Caco-2 (cell line): ENCODE results near the gene UQCRHL. TPM values are rescaled to one million over a fixed set of nuclear protein-coding genes. Genes with fewer than 3 reads are reported as not detected.

ENCODE experiments used
- BruUV-seq: library from RNA; stranded (reverse); fragments of 400-500 nt; replicated peaks from 2 replicates; lab custom pipeline; 2021; lab: Mats Ljungman, UMichigan
- CTCF ChIA-PET: fragments of 300-600 bp; sonication (Branson Sonifier 250); formaldehyde crosslinking; loops from one replicate; lab custom pipeline; 2022; ENCODE audit warnings: antibody characterized with exemption; lab: Charles Lee
- POLR2A ChIA-PET: fragments of 300-600 bp; sonication (Branson Sonifier 250); formaldehyde crosslinking; loops from one replicate; lab custom pipeline; 2022; ENCODE audit warnings: antibody characterized with exemption; lab: Charles Lee
- DNase-seq, 2 experiments: peaks; one replicate each; pipeline versions ENCODE4 v3.0.0 to v3.0.0-alpha.2; 2020 to 2022
- H3K27me3 ChIP-seq: replicated peaks from 2 replicates; pipeline ENCODE4 v1.6.0; 2011; ENCODE audit warnings: low read length; ENCODE audit not compliant: control insufficient read depth, insufficient read depth
- H3K36me3 ChIP-seq: 2 replicates; pipeline ENCODE4 v1.5.1; 2011; ENCODE audit warnings: low read length; ENCODE audit not compliant: control insufficient read depth, insufficient read depth
- H3K4me1 ChIP-seq: fragments of 250-450 bp; sonication (Bioruptor Pico); 2 replicates; pipeline ENCODE4 v1.5.1; 2020; ENCODE audit warnings: mild to moderate bottlenecking
- H3K4me3 ChIP-seq: 2 replicates; pipeline ENCODE4 v1.5.1; 2011; ENCODE audit warnings: low read depth, mild to moderate bottlenecking, control low read depth, low read length
- H3K9me3 ChIP-seq: fragments of 250-450 bp; sonication (Bioruptor Pico); 2 replicates; pipeline ENCODE4 v1.5.1; 2020; ENCODE audit warnings: mild to moderate bottlenecking, moderate library complexity
- H3K27ac Mint-ChIP-seq: one replicate; pipeline ENCODE4 v1.8.0; 2022; ENCODE audit warnings: mixed read lengths; ENCODE audit not compliant: unreplicated experiment
- H3K27me3 Mint-ChIP-seq: one replicate; pipeline ENCODE4 v1.8.0; 2022; ENCODE audit warnings: mixed read lengths; ENCODE audit not compliant: insufficient read depth, unreplicated experiment
- H3K36me3 Mint-ChIP-seq: one replicate; pipeline ENCODE4 v1.8.0; 2022; ENCODE audit warnings: mild to moderate bottlenecking, mixed read lengths; ENCODE audit not compliant: insufficient read depth, unreplicated experiment
- H3K4me1 Mint-ChIP-seq: one replicate; pipeline ENCODE4 v1.8.0; 2022; ENCODE audit warnings: low read depth, mixed read lengths; ENCODE audit not compliant: unreplicated experiment
- H3K4me3 Mint-ChIP-seq: one replicate; pipeline ENCODE4 v1.8.0; 2022; ENCODE audit warnings: mild to moderate bottlenecking, moderate library complexity, mixed read lengths; ENCODE audit not compliant: unreplicated experiment
- H3K9me3 Mint-ChIP-seq: one replicate; pipeline ENCODE4 v1.8.0; 2022; ENCODE audit warnings: mixed read lengths; ENCODE audit not compliant: unreplicated experiment
- CTCF ChIP-seq, 2 experiments: fragments of 200-600 bp in 1 of 2; IDR thresholded peaks; 1 replicate in 1 of 2; 2 replicates in 1 of 2; pipeline versions ENCODE4 v1.5.1 to v1.8.0; 2011 to 2022; ENCODE audit warnings: antibody characterized with exemption in 1 of 2, control low read depth in 1 of 2, inconsistent platforms in 1 of 2, low read depth in 1 of 2, low read length in 1 of 2, mild to moderate bottlenecking in 1 of 2, moderate library complexity in 1 of 2; ENCODE audit not compliant: insufficient read depth in 1 of 2, severe bottlenecking in 1 of 2, unreplicated experiment in 1 of 2
- intact Hi-C: fragments of 100-400 bp; cut with micrococcal nuclease; formaldehyde crosslinking; loops from one replicate; pipeline ENCODE4 v1.10.0; 2022; ENCODE audit not compliant: unreplicated experiment
- total RNA-seq: library from RNA; stranded (reverse); gene quantifications from 2 replicates; pipeline ENCODE4 v1.2.3, GENCODE V29; 2022

Gene UQCRHL
- total RNA-seq, 1 experiment from 2014 or later, result 1.8 TPM

- POLR2A ChIA-PET, result no interaction called here
Measured at GRCh38 chr1:15770313-15770962, 37.0 kb downstream of the UQCRHL start.

GRCh38 chr1:15768388-15768787 lies 39.1 kb downstream of the UQCRHL start:
- H3K27me3 ChIP-seq, result no peaks in the 10 kb centered on the region
- POLR2A ChIA-PET, result no interaction called here
- H3K36me3 ChIP-seq, result no peaks in the 10 kb centered on the region
- no peaks in the 10 kb centered on the region for H3K9me3 Mint-ChIP-seq
- H3K4me1 Mint-ChIP-seq, result peaks cover 22% of the 10 kb centered on the region
- intact Hi-C loops, result no loop called here
- H3K27ac Mint-ChIP-seq, result no peak overlapping the region
- BruUV-seq, result no TSS peak
- no peak overlapping the region for H3K4me3 Mint-ChIP-seq
- H3K4me3 ChIP-seq, result no peak overlapping the region
- DNase-seq, result no peak
- H3K4me1 ChIP-seq, result peaks cover 14% of the 10 kb centered on the region
- H3K36me3 Mint-ChIP-seq, result peaks cover 12% of the 10 kb centered on the region
- H3K27me3 Mint-ChIP-seq, result no peaks in the 10 kb centered on the region
- H3K9me3 ChIP-seq, result no peaks in the 10 kb centered on the region
- no peak for TF ChIP-seq CTCF (IDR thresholded peaks at IDR 0.05; ENCODE audit: insufficient read depth in 1 of 2, low read depth in 1 of 2, low read length in 1 of 2, severe bottlenecking in 1 of 2, unreplicated experiment in 1 of 2)
- CTCF ChIA-PET, result no interaction called here

More at GRCh38 chr1:15770313-15770962, 37.0 kb downstream of the UQCRHL start:
- CTCF ChIA-PET, result no interaction called here
- intact Hi-C loops, result no loop called here
- peaks cover 7% of the 10 kb centered on the region for H3K4me1 Mint-ChIP-seq
- H3K36me3 Mint-ChIP-seq, result peaks cover 6% of the 10 kb centered on the region
- H3K9me3 Mint-ChIP-seq, result no peaks in the 10 kb centered on the region
- peaks cover under 1% of the 10 kb centered on the region for H3K4me1 ChIP-seq
- no peaks in the 10 kb centered on the region for H3K27me3 Mint-ChIP-seq
- no peak overlapping the region for H3K4me3 ChIP-seq
- H3K27ac Mint-ChIP-seq, result no peak overlapping the region
- TF ChIP-seq CTCF (IDR thresholded peaks at IDR 0.05; ENCODE audit: insufficient read depth in 1 of 2, low read depth in 1 of 2, low read length in 1 of 2, severe bottlenecking in 1 of 2, unreplicated experiment in 1 of 2), result no peak
- no peaks in the 10 kb centered on the region for H3K36me3 ChIP-seq
- BruUV-seq, result no TSS peak
- H3K27me3 ChIP-seq, result no peaks in the 10 kb centered on the region
- no peaks in the 10 kb centered on the region for H3K9me3 ChIP-seq
- no peak overlapping the region for H3K4me3 Mint-ChIP-seq
- DNase-seq, result no peak

- no peak overlapping the region for H3K4me3 ChIP-seq
- no peaks in the 10 kb centered on the region for H3K27me3 Mint-ChIP-seq
- H3K4me1 Mint-ChIP-seq, result peaks cover 23% of the 10 kb centered on the region
- ChIA-PET CTCF (interaction anchor here (0.7 kb wide), 1 partner anchor 48 kb away, joined by 8 read pairs; no protein-coding TSS in a partner anchor), POLR2A (no interaction called here)
- no peak overlapping the region for H3K27ac Mint-ChIP-seq
- no peak overlapping the region for H3K4me3 Mint-ChIP-seq
- no peaks in the 10 kb centered on the region for H3K27me3 ChIP-seq
- H3K4me1 ChIP-seq, result peaks cover 14% of the 10 kb centered on the region
- no TSS peak for BruUV-seq
- no peaks in the 10 kb centered on the region for H3K9me3 Mint-ChIP-seq
- intact Hi-C loops, result no loop called here
- TF ChIP-seq CTCF (IDR thresholded peaks at IDR 0.05; ENCODE audit: insufficient read depth in 1 of 2, low read depth in 1 of 2, low read length in 1 of 2, severe bottlenecking in 1 of 2, unreplicated experiment in 1 of 2), result no peak
- H3K36me3 Mint-ChIP-seq, result peaks cover 12% of the 10 kb centered on the region
- DNase-seq, result no peak
- H3K36me3 ChIP-seq, result no peaks in the 10 kb centered on the region
- H3K9me3 ChIP-seq, result no peaks in the 10 kb centered on the region
Measured at GRCh38 chr1:15767941-15768340, 39.5 kb downstream of the UQCRHL start.
